ENCODE data around the gene ATP2C2.

GRCh38 chr16:84508502-84508901 lies 140.2 kb downstream of the ATP2C2 start:
- TF ChIP-seq CTCF (IDR thresholded peaks at IDR 0.05) (no peak), POLR2A (IDR thresholded peaks at IDR 0.05; ENCODE audit: low read depth) (no peak), POLR2AphosphoS5 (IDR thresholded peaks at IDR 0.05) (no peak)
